Mesenchymal stem cell (in vitro differentiated cells and primary cell): ENCODE measurements around the gene COQ8A.

Source experiments
- DNase-seq: peaks from one replicate; pipeline ENCODE4 v3.0.0-alpha.2; 2013
- H2AFZ ChIP-seq: one replicate; pipeline ENCODE4 v1.6.1; 2013; ENCODE audit warnings: low read depth, mild to moderate bottlenecking, control low read depth, inconsistent platforms, low read length, moderate library complexity
- H2AK5ac ChIP-seq: 2 replicates; pipeline ENCODE4 v1.6.1; 2013; ENCODE audit warnings: low read length, moderate library complexity, mild to moderate bottlenecking, inconsistent platforms; ENCODE audit not compliant: severe bottlenecking
- H2BK120ac ChIP-seq: one replicate; pipeline ENCODE4 v1.6.1; 2013; ENCODE audit warnings: low read depth, mild to moderate bottlenecking, inconsistent platforms, low read length, moderate library complexity
- H2BK12ac ChIP-seq, 2 experiments: one replicate each; pipeline ENCODE4 v1.6.1; 2013; ENCODE audit warnings: inconsistent platforms in 2 of 2, low read length in 2 of 2, mild to moderate bottlenecking in 2 of 2, moderate library complexity in 2 of 2, control low read depth in 1 of 2
- H2BK15ac ChIP-seq: one replicate; pipeline ENCODE4 v1.6.1; 2013; ENCODE audit warnings: mild to moderate bottlenecking, low read depth, inconsistent platforms; ENCODE audit not compliant: poor library complexity, severe bottlenecking
- H2BK5ac ChIP-seq: 2 replicates; pipeline ENCODE4 v1.6.1; 2013; ENCODE audit warnings: low read depth, mild to moderate bottlenecking, low read length, control low read depth, inconsistent platforms; ENCODE audit not compliant: poor library complexity, severe bottlenecking
- H3K14ac ChIP-seq, 2 experiments: one replicate each; pipeline ENCODE4 v1.6.1; 2013; ENCODE audit warnings: inconsistent platforms in 2 of 2, low read length in 2 of 2, control low read depth in 1 of 2, mild to moderate bottlenecking in 1 of 2, moderate library complexity in 1 of 2
- H3K18ac ChIP-seq, 2 experiments: one replicate each; pipeline ENCODE4 v1.6.1; 2013; ENCODE audit warnings: inconsistent platforms in 2 of 2, low read length in 2 of 2, control low read depth in 1 of 2, low read depth in 1 of 2, mild to moderate bottlenecking in 1 of 2
- H3K23ac ChIP-seq, 2 experiments: one replicate each; pipeline ENCODE4 v1.6.1; 2013; ENCODE audit warnings: inconsistent platforms in 2 of 2, low read length in 2 of 2, mild to moderate bottlenecking in 2 of 2, moderate library complexity in 2 of 2, control low read depth in 1 of 2
- H3K27ac ChIP-seq: 2 replicates; pipeline ENCODE4 v1.5.1; 2013; ENCODE audit warnings: mild to moderate bottlenecking, moderate library complexity, low read length, control low read depth, inconsistent platforms; ENCODE audit not compliant: poor library complexity, severe bottlenecking
- H3K27me3 ChIP-seq, 2 experiments: 2 replicates each; pipeline versions ENCODE4 v1.6.1 to v1.7.0; 2013; ENCODE audit warnings: low read length in 2 of 2, mild to moderate bottlenecking in 2 of 2, moderate library complexity in 2 of 2, control low read depth in 1 of 2, inconsistent platforms in 1 of 2; ENCODE audit not compliant: control insufficient read depth in 1 of 2, insufficient read depth in 1 of 2
- H3K36me3 ChIP-seq, 2 experiments: 2 replicates each; pipeline versions ENCODE4 v1.6.1 to v1.7.0; 2013; ENCODE audit warnings: low read length in 2 of 2, control low read depth in 1 of 2, inconsistent platforms in 1 of 2, low read depth in 1 of 2, mild to moderate bottlenecking in 1 of 2; ENCODE audit not compliant: insufficient read depth in 2 of 2, control insufficient read depth in 1 of 2
- H3K4ac ChIP-seq, 2 experiments: one replicate each; pipeline ENCODE4 v1.6.1; 2013; ENCODE audit warnings: inconsistent platforms in 2 of 2, low read length in 2 of 2, mild to moderate bottlenecking in 2 of 2, moderate library complexity in 2 of 2, control low read depth in 1 of 2, low read depth in 1 of 2
- H3K4me1 ChIP-seq: 2 replicates; pipeline ENCODE4 v1.6.1; 2013; ENCODE audit warnings: low read depth, low read length, control low read depth; ENCODE audit not compliant: control insufficient read depth, insufficient read depth
- H3K4me2 ChIP-seq: 2 replicates; pipeline ENCODE4 v1.6.1; 2013; ENCODE audit warnings: low read length, mild to moderate bottlenecking, inconsistent platforms; ENCODE audit not compliant: poor library complexity, severe bottlenecking
- H3K4me3 ChIP-seq, 2 experiments: 2 replicates each; pipeline versions ENCODE4 v1.5.1 to v1.7.0; 2013; ENCODE audit warnings: low read length in 2 of 2, mild to moderate bottlenecking in 2 of 2, control low read depth in 1 of 2, low read depth in 1 of 2; ENCODE audit not compliant: insufficient read depth in 1 of 2
- H3K79me1 ChIP-seq: replicated peaks from 2 replicates; pipeline ENCODE4 v1.6.1; 2013; ENCODE audit warnings: mild to moderate bottlenecking, control low read depth, low read length, inconsistent platforms; ENCODE audit not compliant: poor library complexity, severe bottlenecking
- H3K9ac ChIP-seq: 2 replicates; pipeline ENCODE4 v1.7.0; 2013; ENCODE audit warnings: mild to moderate bottlenecking, low read length, moderate library complexity
- H3K9me3 ChIP-seq: 2 replicates; pipeline ENCODE4 v1.7.0; 2013; ENCODE audit warnings: mild to moderate bottlenecking, low read length; ENCODE audit not compliant: control insufficient read depth
- H4K8ac ChIP-seq: one replicate; pipeline ENCODE4 v1.6.1; 2013; ENCODE audit warnings: inconsistent platforms, mild to moderate bottlenecking, low read length, moderate library complexity
- H4K91ac ChIP-seq: one replicate; pipeline ENCODE4 v1.6.1; 2013; ENCODE audit warnings: mild to moderate bottlenecking, low read length, inconsistent platforms
- WGBS: methylation state at CpG from one replicate; pipeline ENCODE4 v1.1.7; 2013; ENCODE audit warnings: mixed read lengths; 5-methylcytosine and 5-hydroxymethylcytosine counted together

Gene COQ8A

GRCh38 chr1:226981838-226982237 lies 41.7 kb downstream of the COQ8A start:
- Histone ChIP-seq H2BK12ac (no peak overlapping the region), H3K4ac (no peak overlapping the region), H3K18ac (no peak overlapping the region), H3K23ac (no peak overlapping the region), H3K9me3 (no peaks in the 10 kb centered on the region), H3K27me3 (no peaks in the 10 kb centered on the region), H2BK5ac (no peak overlapping the region), H3K9ac (no peak overlapping the region), H2BK120ac (no peak overlapping the region), H3K4me1 (peaks cover 8% of the 10 kb centered on the region), H2BK15ac (no peak overlapping the region), H4K91ac (no peak overlapping the region), H3K36me3 (peaks cover 31 to 59% of the 10 kb centered on the region in 2 experiments), H3K27ac (no peak overlapping the region), H3K4me2 (no peak overlapping the region), H3K14ac (no peak overlapping the region), H2AK5ac (no peak overlapping the region), H2AFZ (no peak overlapping the region), H3K4me3 (no peak overlapping the region), H3K79me1 (no peaks in the 10 kb centered on the region), H4K8ac (no peak overlapping the region)
- DNase-seq = no peak
- 88% methylated on average over 18 of the region's 18 CpGs for WGBS

GRCh38 chr1:226982451-226983177 lies 42.5 kb downstream of the COQ8A start:
- Histone ChIP-seq H4K8ac (no peak overlapping the region), H3K27me3 (no peaks in the 10 kb centered on the region), H4K91ac (no peak overlapping the region), H2BK12ac (no peak overlapping the region), H3K36me3 (peaks cover 39 to 63% of the 10 kb centered on the region in 2 experiments), H3K79me1 (no peaks in the 10 kb centered on the region), H2AFZ (no peak overlapping the region), H3K4me2 (no peak overlapping the region), H3K9ac (no peak overlapping the region), H2BK120ac (no peak overlapping the region), H3K4me1 (peaks cover 8% of the 10 kb centered on the region), H3K4ac (no peak overlapping the region), H2BK15ac (no peak overlapping the region), H3K27ac (no peak overlapping the region), H3K18ac (no peak overlapping the region), H3K4me3 (no peak overlapping the region), H2BK5ac (no peak overlapping the region), H3K23ac (no peak overlapping the region), H3K9me3 (no peaks in the 10 kb centered on the region), H2AK5ac (no peak overlapping the region), H3K14ac (no peak overlapping the region)
- 95% methylated on average over 29 of the region's 31 CpGs for WGBS
- DNase-seq = no peak

- Histone ChIP-seq H2BK12ac (no peak overlapping the region), H3K36me3 (peaks cover 35 to 62% of the 10 kb centered on the region in 2 experiments), H3K9me3 (no peaks in the 10 kb centered on the region), H2BK120ac (no peak overlapping the region), H4K91ac (no peak overlapping the region), H3K27ac (no peak overlapping the region), H3K14ac (no peak overlapping the region), H3K79me1 (no peaks in the 10 kb centered on the region), H3K4me3 (no peak overlapping the region), H2AK5ac (no peak overlapping the region), H2BK5ac (no peak overlapping the region), H3K18ac (no peak overlapping the region), H2BK15ac (no peak overlapping the region), H3K4me1 (peaks cover 8% of the 10 kb centered on the region), H4K8ac (no peak overlapping the region), H3K23ac (no peak overlapping the region), H3K4me2 (no peak overlapping the region), H3K27me3 (no peaks in the 10 kb centered on the region), H3K4ac (no peak overlapping the region), H3K9ac (no peak overlapping the region), H2AFZ (no peak overlapping the region)
- DNase-seq = no peak
- WGBS = 92% methylated on average over 15 of the region's 18 CpGs
These were observed 43.3 kb downstream of the COQ8A start for GRCh38 chr1:226983247-226983991.

- H3K4ac ChIP-seq = no peak overlapping the region
- DNase-seq = no peak
- H2BK12ac ChIP-seq = no peak overlapping the region
- H3K4me3 ChIP-seq = no peak overlapping the region
- H4K8ac ChIP-seq = no peak overlapping the region
- H2AK5ac ChIP-seq = no peak overlapping the region
- H3K14ac ChIP-seq = no peak overlapping the region
- no peaks in the 10 kb centered on the region for H3K9me3 ChIP-seq
- H3K9ac ChIP-seq = no peak overlapping the region
- no peak overlapping the region for H2AFZ ChIP-seq
- H2BK15ac ChIP-seq = no peak overlapping the region
- no peaks in the 10 kb centered on the region for H3K27me3 ChIP-seq
- no peaks in the 10 kb centered on the region for H3K79me1 ChIP-seq
- H3K18ac ChIP-seq = no peak overlapping the region
- peaks cover 35 to 58% of the 10 kb centered on the region in 2 experiments for H3K36me3 ChIP-seq
- H4K91ac ChIP-seq = no peak overlapping the region
- WGBS = 92% methylated on average over 3 of the region's 5 CpGs
- no peak overlapping the region for H3K23ac ChIP-seq
- H2BK120ac ChIP-seq = no peak overlapping the region
- no peak overlapping the region for H2BK5ac ChIP-seq
- H3K4me2 ChIP-seq = no peak overlapping the region
- no peak overlapping the region for H3K27ac ChIP-seq
- peaks cover 8% of the 10 kb centered on the region for H3K4me1 ChIP-seq
These were observed 43.9 kb downstream of the COQ8A start for GRCh38 chr1:226983992-226984364.
